HepG2 (cell line): ENCODE measurements around the gene DCST2. TPM values are rescaled to one million over a fixed set of nuclear protein-coding genes. Genes with fewer than 3 reads are reported as not detected.
A peak's percentile ranks its signal among the peaks of the same experiment; 100 is the strongest.

Experiments
- AGO1 ChIP-seq: fragments of 200-400 bp; formaldehyde crosslinking; IDR thresholded peaks from 2 replicates; pipeline ENCODE4 v1.6.1; 2017; ENCODE audit warnings: mild to moderate bottlenecking, low read depth, low read length, moderate library complexity; ENCODE audit not compliant: poor library complexity, severe bottlenecking
- BRF2 ChIP-seq: sonication (generic); formaldehyde crosslinking; IDR thresholded peaks from 2 replicates; pipeline ENCODE4 v1.8.1; 2022; ENCODE audit warnings: mild to moderate bottlenecking, missing genetic modification reagents
- ESRRA ChIP-seq: sonication (generic); formaldehyde crosslinking; IDR thresholded peaks from 2 replicates; pipeline ENCODE4 v1.5.1; 2020; ENCODE audit warnings: mild to moderate bottlenecking, low read depth, missing genetic modification reagents
- GATA4 ChIP-seq: sonication (generic); IDR thresholded peaks from 2 replicates; pipeline ENCODE4 v1.6.1; 2016; ENCODE audit warnings: antibody characterized with exemption, low read depth, borderline replicate concordance
- IRF2 ChIP-seq: IDR thresholded peaks from 2 replicates; pipeline ENCODE4 v1.6.1; 2018; ENCODE audit warnings: missing genetic modification reagents, missing compliant biosample characterization
- IRF9 ChIP-seq: sonication (generic); formaldehyde crosslinking; IDR thresholded peaks from 2 replicates; pipeline ENCODE4 v1.8.0; 2022; ENCODE audit warnings: missing genetic modification reagents, mild to moderate bottlenecking, borderline replicate concordance
- KDM3A ChIP-seq: IDR thresholded peaks from 2 replicates; pipeline ENCODE4 v1.6.1; 2018; ENCODE audit warnings: low read depth, missing compliant biosample characterization
- MIXL1 ChIP-seq: IDR thresholded peaks from 2 replicates; pipeline ENCODE4 v1.6.1; 2016
- MYC ChIP-seq: sonication (generic); formaldehyde crosslinking; IDR thresholded peaks from 2 replicates; pipeline ENCODE4 v1.9.0; 2021; ENCODE audit warnings: missing genetic modification reagents, borderline replicate concordance
- NCOR1 ChIP-seq: fragments of 200-600 bp; sonication (generic); IDR thresholded peaks from 2 replicates; pipeline ENCODE4 v1.7.0; 2017; ENCODE audit warnings: antibody characterized with exemption, low read length, borderline replicate concordance
- SOX13 ChIP-seq, 3 experiments: fragments of 450-650 bp in 1 of 3; sonication (generic) in 1 of 3; formaldehyde crosslinking in 1 of 3; IDR thresholded peaks in 2 of 3; conservative IDR thresholded peaks in 1 of 3; 2 replicates each; pipeline versions ENCODE4 v1.5.0 to v1.6.1; 2016 to 2020; ENCODE audit warnings: antibody characterized with exemption in 1 of 3, mild to moderate bottlenecking in 1 of 3, missing compliant biosample characterization in 1 of 3, missing genetic modification reagents in 1 of 3, moderate library complexity in 1 of 3
- TRAFD1 ChIP-seq: sonication (generic); formaldehyde crosslinking; IDR thresholded peaks from 2 replicates; pipeline ENCODE4 v1.5.1; 2020; ENCODE audit warnings: missing genetic modification reagents, mild to moderate bottlenecking, borderline replicate concordance
- ZNF256 ChIP-seq: sonication (generic); formaldehyde crosslinking; conservative IDR thresholded peaks from 2 replicates; pipeline ENCODE4 v1.4.0; 2020; ENCODE audit warnings: missing genetic modification reagents
- ZNF337 ChIP-seq: sonication (generic); formaldehyde crosslinking; IDR thresholded peaks from 2 replicates; pipeline ENCODE4 v1.5.1; 2020; ENCODE audit warnings: missing genetic modification reagents, low read depth, mild to moderate bottlenecking, borderline replicate concordance
- ZNF552 ChIP-seq: sonication (generic); formaldehyde crosslinking; IDR thresholded peaks from 2 replicates; pipeline ENCODE4 v1.9.0; 2022; ENCODE audit warnings: missing genetic modification reagents, mild to moderate bottlenecking, borderline replicate concordance
- ZNF570 ChIP-seq: sonication (generic); formaldehyde crosslinking; IDR thresholded peaks from 2 replicates; pipeline ENCODE4 v1.4.0; 2020; ENCODE audit warnings: mild to moderate bottlenecking, missing genetic modification reagents, borderline replicate concordance
- ZNF773 ChIP-seq: sonication (generic); formaldehyde crosslinking; IDR thresholded peaks from 2 replicates; pipeline ENCODE4 v1.4.0; 2020; ENCODE audit warnings: missing genetic modification reagents, borderline replicate concordance
- polyA plus RNA-seq, 8 experiments: library from polyadenylated mRNA; depleted of rRNA in 3 of 8; stranded (reverse) in 7 of 8; unstranded in 1 of 8; fragments of >200 nt; fragmentation: Illumina TruSeq in 4 of 8; extraction: Trizol in 4 of 8; gene quantifications; 2 replicates each; pipeline versions ENCODE4 v1.2.1 to v1.2.3, GENCODE V29; 2011 to 2016; ENCODE audit warnings: low read depth in 4 of 8, missing spikeins in 1 of 8, mixed read lengths in 1 of 8; ENCODE audit not compliant: insufficient read depth in 1 of 8
- total RNA-seq, 5 experiments: library from RNA; depleted of rRNA; stranded (reverse); fragments of >200 nt; fragmentation: Illumina TruSeq; extraction: Trizol; gene quantifications; 2 replicates each; pipeline ENCODE4 v1.2.3, GENCODE V29; 2016; ENCODE audit warnings: low read depth in 1 of 5
- TF ChIP-seq, protein P1 (sequence below): sonication (generic); formaldehyde crosslinking; IDR thresholded peaks from 2 replicates; pipeline ENCODE4 v1.5.0; 2020; ENCODE audit warnings: mild to moderate bottlenecking, low read depth, missing genetic modification reagents, borderline replicate concordance
- TF ChIP-seq, protein P2 (sequence below): sonication (generic); formaldehyde crosslinking; IDR thresholded peaks from 2 replicates; pipeline ENCODE4 v1.4.0; 2020; ENCODE audit warnings: missing genetic modification reagents, borderline replicate concordance

DCST2 gene
- total and polyA plus RNA-seq, 2 of the 13 experiments (the other 11 are each of a cell fraction or from before 2014, with no cell fraction given), result 0.74 TPM; not detected in 1

DNA sequence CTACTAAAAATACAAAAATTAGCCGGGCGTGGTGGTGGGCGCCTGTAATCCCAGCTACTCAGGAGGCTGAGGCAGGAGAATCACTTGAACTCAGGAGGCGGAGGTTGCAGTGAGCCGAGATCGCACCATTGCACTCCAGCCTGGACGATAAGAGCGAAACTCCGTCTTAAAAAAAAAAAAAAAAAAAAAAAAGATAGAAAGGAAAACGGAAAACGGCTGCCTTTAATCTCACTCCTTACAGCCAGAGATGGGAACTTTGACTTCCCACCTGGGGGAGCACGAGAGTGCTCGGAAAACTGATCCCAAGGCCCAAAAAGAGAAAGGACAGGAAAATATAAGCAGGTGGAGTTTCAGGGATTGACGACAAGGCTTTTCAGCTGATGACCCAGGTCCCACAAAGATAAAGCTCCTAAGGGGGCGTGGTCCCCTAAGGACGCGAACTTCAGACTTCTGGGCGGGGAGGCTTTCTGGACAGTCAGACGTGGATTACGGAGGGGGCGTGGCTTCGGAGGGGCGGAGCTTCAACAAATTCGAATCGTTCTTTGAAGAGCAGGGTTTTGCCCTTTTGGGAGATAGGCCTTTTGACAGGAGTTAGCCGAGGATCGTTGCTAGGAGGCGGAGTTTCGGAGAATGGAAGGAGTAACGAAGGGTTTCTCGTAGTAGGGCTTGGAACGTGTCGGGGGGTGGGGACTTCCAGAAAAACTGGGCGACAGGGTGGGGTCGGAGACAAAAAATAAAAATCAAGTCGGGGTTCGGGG, 60.1 kb downstream of the DCST2 start (continued):
- TF ChIP-seq IRF9 (CRISPR knock-in tag) (no peak), NCOR1 (peak; percentile 43; the same call in 1 of the 2 replicates), KDM3A (CRISPR knock-in tag) (no peak), ZNF337 (CRISPR knock-in tag) (no peak), TRAFD1 (CRISPR knock-in tag) (no peak), MIXL1 (CRISPR knock-in tag) (no peak), SOX13 (IDR thresholded peaks at IDR 0.05) (no peak), SOX13 (CRISPR knock-in tag; conservative IDR thresholded peaks at IDR 0.05 in 1 of 2, IDR thresholded peaks at IDR 0.05 in 1 of 2) (peak in 1 of 2 experiments; percentile 26; a peak in 1 of 4 replicates), IRF2 (CRISPR knock-in tag) (no peak), ZNF570 (no peak), ZNF773 (CRISPR knock-in tag) (no peak), GATA4 (no peak; the same call in 1 of the 2 replicates), AGO1 (no peak), BRF2 (CRISPR knock-in tag) (no peak), ZNF256 (CRISPR knock-in tag) (no peak), ZNF552 (CRISPR knock-in tag) (no peak), MYC (no peak; the same call in 1 of the 2 replicates), ESRRA (CRISPR knock-in tag) (no peak)
- TF ChIP-seq, protein P1, sequence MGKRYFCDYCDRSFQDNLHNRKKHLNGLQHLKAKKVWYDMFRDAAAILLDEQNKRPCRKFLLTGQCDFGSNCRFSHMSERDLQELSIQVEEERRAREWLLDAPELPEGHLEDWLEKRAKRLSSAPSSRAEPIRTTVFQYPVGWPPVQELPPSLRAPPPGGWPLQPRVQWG (CRISPR knock-in tag), result no peak
- TF ChIP-seq, protein P2, sequence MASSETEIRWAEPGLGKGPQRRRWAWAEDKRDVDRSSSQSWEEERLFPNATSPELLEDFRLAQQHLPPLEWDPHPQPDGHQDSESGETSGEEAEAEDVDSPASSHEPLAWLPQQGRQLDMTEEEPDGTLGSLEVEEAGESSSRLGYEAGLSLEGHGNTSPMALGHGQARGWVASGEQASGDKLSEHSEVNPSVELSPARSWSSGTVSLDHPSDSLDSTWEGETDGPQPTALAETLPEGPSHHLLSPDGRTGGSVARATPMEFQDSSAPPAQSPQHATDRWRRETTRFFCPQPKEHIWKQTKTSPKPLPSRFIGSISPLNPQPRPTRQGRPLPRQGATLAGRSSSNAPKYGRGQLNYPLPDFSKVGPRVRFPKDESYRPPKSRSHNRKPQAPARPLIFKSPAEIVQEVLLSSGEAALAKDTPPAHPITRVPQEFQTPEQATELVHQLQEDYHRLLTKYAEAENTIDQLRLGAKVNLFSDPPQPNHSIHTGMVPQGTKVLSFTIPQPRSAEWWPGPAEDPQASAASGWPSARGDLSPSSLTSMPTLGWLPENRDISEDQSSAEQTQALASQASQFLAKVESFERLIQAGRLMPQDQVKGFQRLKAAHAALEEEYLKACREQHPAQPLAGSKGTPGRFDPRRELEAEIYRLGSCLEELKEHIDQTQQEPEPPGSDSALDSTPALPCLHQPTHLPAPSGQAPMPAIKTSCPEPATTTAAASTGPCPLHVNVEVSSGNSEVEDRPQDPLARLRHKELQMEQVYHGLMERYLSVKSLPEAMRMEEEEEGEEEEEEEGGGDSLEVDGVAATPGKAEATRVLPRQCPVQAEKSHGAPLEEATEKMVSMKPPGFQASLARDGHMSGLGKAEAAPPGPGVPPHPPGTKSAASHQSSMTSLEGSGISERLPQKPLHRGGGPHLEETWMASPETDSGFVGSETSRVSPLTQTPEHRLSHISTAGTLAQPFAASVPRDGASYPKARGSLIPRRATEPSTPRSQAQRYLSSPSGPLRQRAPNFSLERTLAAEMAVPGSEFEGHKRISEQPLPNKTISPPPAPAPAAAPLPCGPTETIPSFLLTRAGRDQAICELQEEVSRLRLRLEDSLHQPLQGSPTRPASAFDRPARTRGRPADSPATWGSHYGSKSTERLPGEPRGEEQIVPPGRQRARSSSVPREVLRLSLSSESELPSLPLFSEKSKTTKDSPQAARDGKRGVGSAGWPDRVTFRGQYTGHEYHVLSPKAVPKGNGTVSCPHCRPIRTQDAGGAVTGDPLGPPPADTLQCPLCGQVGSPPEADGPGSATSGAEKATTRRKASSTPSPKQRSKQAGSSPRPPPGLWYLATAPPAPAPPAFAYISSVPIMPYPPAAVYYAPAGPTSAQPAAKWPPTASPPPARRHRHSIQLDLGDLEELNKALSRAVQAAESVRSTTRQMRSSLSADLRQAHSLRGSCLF (CRISPR knock-in tag), result no peak
